GM21526 (cell line): ENCODE data around the gene LRRN4CL.
A peak's percentile ranks its signal among the peaks of the same experiment; 100 is the strongest.
"Not testable (repeated sequence)": the region's sequence is repeated elsewhere in the genome, so short reads cannot be mapped to it uniquely, and the experiment has no call there.

Experiments
- ATAC-seq: cut with Tn5 transposase; IDR thresholded peaks from one replicate; pipeline ENCODE4 v1.9.1; 2021; ENCODE audit warnings: moderate library complexity; ENCODE audit not compliant: unreplicated experiment, low FRiP score

The LRRN4CL gene

DNA sequence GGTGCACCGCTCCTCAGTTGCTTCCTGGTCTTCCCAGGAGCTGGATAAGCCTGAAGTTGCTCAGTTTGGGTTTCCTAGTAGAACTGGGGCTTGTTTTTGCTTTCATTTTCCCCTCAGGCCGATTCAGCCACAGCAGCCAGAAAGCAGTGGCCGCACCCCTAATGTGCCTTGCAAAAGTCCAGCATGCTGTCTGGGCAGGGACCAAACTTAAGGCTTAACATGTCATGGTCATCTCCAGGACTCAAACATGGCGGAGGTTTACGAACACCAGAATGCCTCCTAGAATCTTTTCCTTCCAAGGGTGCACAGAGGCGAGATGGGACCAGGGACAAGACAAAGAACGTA lies 20.6 kb upstream of the LRRN4CL start:
- ATAC-seq, result no peak

DNA sequence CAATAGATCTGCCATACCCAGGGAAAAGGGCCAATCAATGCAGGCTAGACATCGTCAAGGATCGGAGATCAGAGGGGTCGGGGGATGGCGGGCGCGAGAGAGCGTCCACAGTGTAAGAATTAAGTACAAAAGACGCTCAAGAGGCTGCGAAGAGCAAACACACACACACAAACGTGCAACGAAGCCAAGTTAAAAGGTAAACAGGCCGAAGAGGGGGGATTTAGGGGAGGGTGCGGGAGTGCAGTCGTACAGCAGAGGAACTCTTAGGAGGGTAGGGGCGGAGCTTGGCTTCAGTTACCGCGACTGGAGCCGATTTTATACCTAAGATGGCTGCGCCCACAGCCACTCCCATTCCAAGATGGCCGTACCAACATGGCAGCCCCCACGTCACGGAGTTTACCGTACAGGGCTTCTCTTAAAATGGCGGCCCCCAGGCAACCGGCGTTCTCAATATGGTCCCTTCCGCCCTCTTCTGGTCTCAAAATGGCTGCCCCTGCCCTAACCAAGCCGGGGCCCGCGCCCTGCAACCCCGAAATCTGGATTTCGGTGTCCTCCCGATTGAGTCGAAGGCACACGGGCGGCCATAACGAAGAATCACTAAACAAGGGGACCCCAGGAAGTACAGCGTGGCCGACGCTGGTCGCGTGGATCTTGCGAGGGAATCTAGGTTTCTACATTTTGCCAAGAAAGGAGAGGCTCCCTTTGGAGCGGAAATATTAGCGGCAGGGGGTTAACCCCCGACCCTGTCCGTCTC lies 20.1 kb upstream of the LRRN4CL start:
- ATAC-seq, result peak; percentile 57

DNA sequence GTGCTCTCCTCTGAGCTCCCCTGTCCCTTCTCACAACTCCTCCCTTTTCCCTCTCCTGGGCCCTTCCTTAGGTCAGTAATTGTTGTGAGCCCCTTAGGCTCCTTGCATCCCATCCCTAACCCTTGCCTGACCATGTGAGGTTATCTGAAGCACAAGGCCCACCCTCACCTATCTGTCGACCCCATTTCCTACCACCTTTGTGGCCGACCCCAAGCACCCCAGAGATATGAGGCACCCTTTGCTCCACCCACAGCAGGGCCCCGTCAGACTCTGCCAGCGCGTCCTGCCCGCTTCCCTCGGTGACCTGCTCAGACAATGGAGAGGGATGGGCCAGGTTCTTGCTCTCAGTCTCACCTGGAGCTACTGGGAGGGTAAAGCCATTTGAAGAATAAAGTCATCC lies 19.5 kb upstream of the LRRN4CL start:
- peak; percentile 1 for ATAC-seq

DNA sequence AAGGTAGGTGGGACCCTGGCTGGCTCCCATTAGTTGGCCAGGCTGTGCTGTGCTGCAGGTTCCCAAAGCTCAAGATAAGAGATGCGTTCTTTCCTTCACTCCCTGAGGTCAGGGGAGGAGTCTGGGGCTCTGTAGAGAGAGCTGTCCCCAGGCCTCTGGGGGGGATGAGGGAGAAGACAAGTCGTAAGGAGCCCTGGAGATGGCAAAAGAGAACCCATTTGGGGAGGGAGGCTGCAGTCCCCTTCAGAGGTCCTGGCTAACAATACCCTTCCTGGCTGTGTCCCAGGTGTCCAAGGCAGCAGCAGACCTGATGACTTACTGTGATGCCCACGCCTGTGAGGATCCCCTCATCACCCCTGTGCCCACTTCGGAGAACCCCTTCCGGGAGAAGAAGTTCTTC lies 19.1 kb upstream of the LRRN4CL start:
- ATAC-seq, result no peak

DNA sequence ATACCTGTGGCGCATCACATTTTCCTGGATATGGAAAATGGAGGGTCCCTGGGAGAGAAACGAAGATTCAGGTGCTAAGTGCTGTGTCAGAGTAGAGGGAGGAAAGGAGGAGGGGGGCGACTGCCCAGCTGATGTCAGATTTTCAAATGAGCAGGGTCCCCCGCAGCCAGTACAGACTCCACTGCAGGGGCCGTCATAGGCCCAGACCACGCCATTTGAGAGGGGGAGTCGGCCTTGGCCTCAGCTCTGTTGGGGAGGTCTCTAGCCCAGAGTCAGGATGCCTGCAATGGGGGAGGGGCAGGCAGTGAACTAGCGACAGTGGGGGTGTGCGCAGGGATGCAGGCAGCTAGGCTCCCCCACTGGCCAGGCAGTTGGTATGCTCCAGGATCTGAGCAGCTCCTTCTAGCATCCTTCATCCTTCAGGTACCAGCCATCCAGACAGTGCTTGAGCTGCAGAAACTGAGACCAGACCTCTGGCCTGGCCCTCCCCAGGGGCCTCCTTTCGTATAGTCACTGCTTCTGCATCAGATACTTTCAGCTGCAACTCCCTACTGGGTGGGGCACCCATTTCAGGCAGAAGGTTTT lies 18.0 kb upstream of the LRRN4CL start, which contains the start of the genes BSCL2 and GNG3:
Gene BSCL2 (minus strand): TSS at position 148 of the 585 bp plus-strand sequence. CDS start 229 bp downstream, outside the sequence.
Gene GNG3 (plus strand): TSS at position 400 of the 585 bp plus-strand sequence. CDS start 620 bp downstream, outside the sequence.
- no peak for ATAC-seq

DNA sequence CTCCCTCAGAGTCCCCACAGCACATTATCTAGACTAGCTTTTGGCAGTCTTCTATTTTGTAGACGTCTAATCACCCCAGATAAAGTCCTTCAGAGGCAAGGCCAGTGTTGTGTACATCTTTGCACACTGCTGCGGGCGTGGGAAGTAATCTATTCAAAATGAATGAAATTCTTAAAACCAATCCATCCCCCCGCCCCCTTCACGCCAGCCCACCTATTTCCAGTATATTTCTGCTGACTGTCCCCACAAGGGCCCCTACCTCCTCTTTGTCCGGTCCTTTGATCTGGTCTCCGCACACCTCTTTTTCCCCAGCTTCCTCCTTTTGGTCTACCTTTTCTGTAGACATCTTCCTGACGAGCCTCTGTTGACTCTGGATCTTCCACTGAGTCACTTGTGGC lies 17.5 kb upstream of the LRRN4CL start:
- no peak for ATAC-seq

DNA sequence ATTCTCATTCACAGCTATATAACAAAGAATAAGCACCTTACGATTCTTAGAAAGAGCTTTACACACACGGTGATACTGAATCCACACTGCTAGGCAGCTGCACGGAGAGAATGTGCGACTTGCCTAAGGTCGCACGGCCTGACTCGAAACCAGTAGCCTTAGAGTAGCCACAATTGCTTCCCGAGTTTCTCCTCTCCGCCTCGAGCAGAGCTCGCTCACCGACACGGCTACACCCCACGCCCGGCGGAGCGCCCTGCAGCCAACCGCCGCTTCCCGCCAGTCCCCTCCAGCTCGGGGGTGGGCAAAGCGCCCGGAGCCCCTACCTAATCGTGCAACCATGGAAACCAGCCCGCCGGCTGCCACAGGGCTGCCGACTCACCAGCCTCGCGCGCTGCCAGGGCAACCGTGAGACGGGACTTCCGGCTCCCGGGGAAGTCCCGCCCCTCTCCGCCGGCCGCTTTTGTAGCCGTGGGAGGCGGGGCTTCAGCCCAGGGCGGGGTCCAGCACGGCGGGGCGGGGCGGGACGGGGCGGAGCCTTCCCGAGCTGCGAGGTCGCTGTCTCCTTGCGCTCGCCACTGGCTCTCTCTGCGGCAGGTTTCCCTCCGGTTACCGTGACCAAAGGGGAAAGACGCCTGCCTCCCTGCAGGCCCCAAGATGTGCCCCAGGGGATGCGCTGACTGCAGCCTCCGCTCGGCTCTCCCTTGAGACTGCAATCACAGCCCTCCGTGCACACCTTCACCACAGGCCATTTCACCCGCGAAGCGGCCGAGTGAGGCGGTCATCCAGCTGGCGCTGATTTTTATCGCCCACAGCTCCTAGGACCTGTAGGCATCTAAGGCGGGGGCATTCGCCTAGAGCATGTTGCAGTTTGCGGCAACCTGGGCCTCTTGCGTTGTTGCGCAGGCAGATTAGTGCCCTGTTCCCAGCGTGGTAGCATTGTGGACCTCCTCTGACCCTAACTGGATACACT lies 16.8 kb upstream of the LRRN4CL start:
- ATAC-seq, result peak; percentile 43

DNA sequence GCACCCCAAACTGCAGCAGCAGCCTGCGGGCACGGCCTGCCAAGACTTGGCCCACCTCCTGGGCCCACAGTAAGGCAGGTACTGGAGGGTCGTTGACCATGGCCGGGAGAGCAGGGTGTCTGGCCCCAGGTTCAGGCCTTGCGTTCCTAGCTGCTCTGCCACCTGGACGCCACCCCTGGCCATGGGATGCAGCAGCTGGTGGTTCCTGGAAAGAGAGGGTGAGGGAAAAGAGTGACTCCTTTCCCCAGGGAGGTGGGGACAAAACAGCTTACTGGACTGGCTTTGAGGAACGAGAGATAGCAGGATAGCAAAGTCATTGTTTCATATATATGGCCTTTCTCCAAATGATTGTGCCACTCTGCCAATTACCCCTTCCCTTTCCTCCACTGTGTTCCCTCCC lies 16.1 kb upstream of the LRRN4CL start:
- ATAC-seq, result no peak

DNA sequence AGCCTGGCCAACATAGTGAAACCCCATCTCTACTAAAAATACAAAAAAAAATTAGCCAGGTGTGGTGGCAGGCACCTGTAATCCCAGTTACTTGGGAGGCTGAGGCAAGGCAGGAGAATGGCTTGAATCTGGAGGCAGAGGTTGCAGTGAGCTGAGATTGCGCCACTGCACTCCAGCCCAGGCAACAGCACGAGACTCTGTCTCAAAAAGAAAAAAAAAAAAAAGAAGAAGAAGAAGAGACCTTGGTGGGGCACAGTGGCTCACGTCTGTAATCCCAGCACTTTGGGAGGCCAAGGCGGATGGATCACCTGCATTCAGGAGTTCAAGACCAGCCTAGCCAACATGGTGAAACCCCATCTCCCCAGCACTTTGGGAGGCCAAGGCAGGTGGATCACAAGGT lies 14.6 kb upstream of the LRRN4CL start:
- not testable (repeated sequence) for ATAC-seq

DNA sequence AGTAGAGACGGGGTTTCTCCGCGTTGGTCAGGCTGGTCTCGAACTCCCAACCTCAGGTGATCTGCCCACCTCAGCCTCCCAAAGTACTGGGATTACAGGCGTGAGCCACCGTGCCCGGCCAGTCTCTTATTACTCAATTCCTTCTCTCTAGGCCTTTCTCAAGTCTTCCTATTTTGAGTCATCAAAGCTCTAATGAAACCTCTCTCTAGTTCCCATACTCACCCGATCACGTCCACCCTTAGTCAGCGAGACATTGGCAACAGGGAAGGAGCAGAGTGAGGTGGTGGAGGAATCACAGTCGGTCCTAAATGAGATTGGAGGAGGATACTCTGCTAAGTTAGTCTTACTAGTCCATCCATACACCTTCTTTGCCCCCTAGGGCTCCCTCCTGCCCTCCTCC lies 12.9 kb upstream of the LRRN4CL start:
- no peak for ATAC-seq

DNA sequence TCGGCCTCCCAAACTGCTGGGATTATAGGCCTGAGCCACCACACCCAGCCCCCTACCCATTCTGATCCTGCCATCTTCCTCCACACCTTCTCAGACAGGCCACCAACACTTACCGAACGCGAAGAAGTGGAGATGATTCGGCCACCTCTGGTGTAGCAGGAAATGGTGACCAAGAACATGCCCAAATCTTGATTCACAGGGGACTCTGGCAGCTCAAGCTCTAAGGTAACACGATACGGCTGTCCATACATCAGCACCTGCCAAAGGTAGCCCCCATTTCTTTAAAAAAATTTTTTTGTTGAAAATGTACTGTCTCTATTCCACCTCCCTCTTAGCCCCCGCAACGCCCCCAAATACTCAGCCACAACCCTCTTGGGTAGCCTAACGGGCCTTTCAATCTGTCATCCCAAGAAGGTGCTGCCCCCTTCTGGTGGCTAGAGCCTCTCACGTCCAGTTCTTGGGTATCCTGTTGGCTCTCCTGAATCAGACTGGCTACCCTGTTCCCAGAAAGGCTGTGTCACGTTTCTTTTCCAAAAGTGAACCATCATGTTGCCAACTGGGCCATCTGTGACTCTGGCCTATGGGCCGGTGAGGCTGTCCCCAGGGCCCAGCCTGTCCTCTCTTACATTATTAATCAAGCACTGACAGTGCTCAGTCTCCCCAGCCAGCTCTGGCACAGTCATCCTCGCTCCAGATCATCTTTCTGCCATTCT lies 5.3 kb upstream of the LRRN4CL start:
- ATAC-seq, result no peak

DNA sequence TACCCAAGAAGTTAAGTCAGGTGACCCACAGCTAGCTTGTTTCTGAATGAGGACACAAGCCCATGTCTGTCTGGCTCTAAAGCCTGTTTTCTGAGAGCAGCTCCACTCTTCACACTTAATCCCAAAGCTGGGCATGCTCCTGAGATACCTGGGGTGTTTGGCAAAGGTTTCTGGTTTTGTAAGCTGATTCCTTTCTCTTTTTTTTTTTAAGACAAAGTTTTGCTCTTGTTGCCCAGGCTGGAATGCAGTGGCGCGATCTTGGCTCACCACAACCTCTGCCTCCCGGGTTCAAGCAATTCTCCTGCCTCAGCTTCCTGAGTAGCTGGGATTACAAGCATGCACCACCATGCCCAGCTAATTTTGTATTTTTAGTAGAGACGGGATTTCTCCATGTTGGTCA lies 4.3 kb upstream of the LRRN4CL start:
- ATAC-seq, result not testable (repeated sequence)

DNA sequence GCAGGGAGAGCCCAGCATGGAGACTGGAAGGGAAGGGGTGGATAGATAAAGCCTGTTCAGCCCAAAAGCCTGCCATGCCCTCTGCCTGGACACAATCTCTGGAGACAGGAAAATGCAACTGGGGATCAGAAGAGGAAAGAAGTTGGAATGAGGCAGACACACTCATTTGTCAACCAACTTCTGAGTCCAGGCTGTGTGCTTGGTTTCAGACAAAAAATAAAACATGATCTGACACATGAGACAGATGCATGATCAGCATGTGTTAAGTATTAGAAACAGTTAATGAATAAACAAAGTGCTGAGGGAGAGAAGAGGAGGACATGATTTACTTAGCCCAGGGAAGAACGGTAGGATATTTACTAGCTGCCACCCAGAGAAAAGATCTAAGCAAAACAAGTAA lies 839 bp downstream of the LRRN4CL start:
- ATAC-seq, result no peak

DNA sequence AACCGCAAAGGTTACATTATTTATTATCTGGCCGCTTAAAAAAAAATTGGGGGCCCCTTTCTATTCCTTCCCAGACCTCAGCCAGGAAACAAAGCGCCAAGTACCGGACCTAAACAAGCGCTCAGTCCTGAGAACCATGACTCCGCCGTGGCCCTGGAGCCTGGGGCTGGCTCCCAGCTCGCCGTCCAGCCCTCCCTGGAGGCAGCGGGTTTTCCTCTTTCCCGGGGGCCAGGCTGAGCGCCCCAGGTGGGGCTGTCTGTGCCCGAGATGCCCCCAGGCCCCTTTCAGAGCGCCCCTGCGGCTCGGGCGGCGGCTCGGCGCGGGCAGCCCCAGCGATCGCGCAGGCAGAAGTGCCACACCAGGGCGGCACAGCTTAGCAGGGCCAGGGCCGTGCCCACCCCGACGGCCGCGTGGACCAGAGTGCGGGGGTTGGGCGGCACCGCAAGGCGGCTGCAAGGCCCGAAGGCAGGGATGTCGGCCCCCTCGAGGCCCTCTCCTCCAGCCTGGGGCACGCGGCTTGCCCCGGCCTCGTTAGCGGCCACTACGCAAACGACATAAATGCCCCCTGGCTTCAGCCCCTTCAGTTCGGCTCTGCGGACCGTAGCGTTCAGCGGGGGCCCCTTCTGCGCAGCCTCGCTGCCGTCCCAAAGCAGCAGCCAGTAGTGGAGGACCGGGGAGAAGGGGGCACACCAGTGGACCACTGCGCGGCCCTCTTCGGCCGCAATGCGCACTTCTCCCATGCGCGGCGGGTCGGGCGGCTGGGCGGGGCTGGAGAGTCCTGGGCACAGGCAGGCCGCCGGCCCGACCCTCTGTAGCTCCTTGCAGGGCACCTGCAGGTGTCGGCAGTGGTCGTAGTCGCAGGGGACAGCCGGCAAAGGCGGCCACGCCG lies 1.6 kb downstream of the LRRN4CL start:
- no peak for ATAC-seq

DNA sequence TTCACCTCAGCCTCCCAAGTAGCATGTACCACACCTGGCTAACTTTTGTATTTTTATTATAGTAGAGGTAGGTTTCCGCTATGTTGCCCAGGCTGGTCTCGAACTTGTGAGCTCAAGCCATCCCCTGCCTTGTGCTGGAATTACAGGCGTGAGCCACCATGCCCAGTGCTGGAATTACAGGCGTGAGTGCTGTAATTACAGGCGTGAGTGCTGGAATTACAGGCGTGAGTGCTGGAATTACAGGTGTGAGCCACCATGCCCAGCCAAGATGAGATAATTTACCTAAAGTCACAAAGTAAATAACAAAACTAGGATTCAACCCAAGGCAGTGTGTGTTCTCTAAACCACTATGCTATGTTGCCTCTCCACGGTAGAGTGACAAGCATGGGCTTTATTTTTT lies 6.8 kb downstream of the LRRN4CL start:
- no peak for ATAC-seq

DNA sequence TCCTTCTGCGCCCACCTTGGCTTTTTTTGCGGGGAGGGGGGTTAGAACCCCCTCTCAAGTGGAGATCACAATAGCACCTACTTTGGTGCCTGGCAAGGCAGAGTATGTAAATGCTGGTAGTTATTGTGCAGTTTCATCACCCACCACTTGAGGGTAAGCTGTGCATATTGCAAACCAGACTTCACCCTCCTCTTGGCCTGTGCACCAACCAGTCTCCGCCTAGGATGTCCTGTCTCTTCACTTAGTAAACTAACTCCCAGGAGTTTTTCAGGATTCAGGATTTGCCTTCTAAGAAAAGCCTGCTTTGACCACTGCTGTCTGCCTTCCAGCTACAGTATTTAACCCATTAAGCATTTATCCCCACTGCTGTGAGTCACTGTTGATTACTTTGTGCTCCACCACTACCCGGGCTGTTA lies 8.5 kb downstream of the LRRN4CL start:
- no peak for ATAC-seq

DNA sequence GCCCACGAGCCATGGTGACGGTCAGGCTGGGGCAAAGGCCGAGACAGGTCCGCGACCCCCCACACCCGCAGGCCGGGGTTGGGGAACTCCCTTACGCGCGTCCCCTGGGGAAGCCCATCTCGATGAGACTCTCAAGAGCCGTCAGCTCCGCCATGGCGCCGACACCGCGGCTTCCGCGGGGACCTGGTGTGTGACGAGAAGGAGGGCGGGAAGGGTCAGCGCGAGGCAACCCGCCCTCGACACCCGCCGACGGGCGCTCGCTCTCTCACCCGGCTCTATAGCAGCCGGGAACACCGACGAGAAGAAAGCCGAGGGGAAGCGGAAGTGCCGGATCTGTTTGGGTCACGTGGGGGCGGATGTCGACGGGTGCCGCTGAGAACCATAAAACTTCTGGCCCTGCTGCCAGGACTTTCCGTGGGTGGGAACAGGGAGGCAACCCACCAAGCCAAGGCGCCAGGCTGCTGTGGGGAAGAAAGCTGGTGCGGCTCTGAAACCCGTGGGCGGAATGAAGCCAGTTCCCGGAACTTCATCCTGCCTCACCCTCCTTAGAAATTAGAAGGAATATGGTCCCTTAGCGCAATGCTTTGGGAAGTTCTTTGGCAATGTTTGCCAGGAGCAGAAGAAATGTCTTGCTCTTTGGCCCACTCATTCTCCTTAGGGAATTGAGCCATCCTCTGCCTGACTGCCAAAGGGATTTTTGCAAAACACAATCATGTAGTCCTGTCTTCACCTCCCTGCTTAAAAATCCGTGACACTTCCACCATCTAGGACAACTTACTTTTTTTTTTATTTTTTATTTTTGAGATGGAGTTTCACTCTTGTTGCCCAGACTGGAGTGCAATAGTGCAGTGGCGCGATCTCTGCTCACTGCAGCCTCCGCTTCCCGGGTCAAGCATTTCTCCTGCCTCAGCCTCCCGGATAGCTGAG lies 10.3 kb downstream of the LRRN4CL start, which contains the start of gene UBXN1:
Gene UBXN1 (minus strand): TSS at position 304 of the 927 bp plus-strand sequence. CDS start 150 bp downstream, at position 154.
- ATAC-seq, result no peak

DNA sequence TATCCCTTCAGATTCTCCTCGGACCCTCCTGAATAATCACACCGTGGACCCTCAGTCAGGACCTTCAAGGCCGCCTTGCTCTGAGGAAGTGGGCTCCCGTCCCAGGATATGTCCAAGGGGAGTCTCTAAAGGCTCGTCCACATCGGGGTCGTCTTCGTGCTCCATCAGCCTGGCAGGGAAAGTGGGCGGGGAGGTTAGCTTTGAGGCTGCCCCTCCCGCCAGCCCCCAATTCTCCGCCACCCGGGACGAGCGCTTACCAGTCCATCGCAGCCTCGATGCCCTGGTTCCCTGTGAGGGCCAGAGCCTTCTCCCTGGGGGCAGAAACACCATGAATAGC lies 10.9 kb downstream of the LRRN4CL start:
- no peak for ATAC-seq
